HG03139 (cell line): Measurements from ENCODE around the gene PRKCD.
"Not testable (repeated sequence)": the region's sequence is repeated elsewhere in the genome, so short reads cannot be mapped to it uniquely, and the experiment has no call there.

Experiments used
- ATAC-seq: cut with Tn5 transposase; IDR thresholded peaks from one replicate; pipeline ENCODE4 v1.9.1; 2021; ENCODE audit not compliant: unreplicated experiment

PRKCD gene

DNA sequence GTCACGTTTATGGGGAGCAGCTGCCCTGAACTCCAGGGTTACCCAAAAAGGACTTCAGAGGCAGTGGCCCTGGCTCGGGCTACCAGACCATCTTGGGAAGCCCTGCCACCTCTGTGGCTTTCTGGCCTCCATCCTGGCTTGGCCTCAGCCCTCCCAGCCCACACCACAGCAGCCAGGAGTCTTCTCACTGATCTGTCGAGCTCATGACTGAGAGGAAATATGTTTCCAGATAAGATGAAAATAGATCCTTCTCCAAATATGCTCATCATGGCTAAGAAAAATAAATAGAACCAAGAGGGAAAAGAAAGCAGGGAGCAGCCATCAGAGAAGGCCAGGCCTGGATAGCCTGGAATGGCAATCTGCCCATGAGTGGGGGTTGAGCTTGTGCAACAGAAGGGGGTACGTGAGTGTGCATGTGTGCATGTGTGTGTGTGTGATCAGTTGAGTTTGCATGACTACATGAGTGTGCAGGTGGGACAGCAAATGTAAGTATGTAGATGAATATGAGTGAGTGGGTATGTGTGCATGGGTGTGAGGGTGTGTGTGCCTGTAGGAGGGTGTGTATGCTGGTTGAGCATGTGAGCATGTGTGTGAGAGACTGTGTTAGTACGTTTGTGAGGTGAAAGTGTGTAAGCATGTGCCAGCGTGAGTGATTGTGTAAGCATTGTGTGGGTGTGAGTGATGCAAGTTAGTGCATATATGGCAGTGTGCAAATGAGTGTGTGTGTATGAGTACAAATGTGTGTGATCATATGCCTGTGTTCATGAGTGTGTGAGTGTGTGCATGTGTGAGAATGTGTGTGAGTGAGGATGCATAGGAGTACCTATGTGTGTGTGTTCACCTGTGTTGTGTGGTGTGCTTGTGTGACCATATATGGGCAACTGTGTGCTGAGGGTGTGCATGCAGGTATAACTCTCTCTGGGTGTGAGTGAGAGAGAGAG lies 20.8 kb upstream of the PRKCD start:
- ATAC-seq, result no peak

DNA sequence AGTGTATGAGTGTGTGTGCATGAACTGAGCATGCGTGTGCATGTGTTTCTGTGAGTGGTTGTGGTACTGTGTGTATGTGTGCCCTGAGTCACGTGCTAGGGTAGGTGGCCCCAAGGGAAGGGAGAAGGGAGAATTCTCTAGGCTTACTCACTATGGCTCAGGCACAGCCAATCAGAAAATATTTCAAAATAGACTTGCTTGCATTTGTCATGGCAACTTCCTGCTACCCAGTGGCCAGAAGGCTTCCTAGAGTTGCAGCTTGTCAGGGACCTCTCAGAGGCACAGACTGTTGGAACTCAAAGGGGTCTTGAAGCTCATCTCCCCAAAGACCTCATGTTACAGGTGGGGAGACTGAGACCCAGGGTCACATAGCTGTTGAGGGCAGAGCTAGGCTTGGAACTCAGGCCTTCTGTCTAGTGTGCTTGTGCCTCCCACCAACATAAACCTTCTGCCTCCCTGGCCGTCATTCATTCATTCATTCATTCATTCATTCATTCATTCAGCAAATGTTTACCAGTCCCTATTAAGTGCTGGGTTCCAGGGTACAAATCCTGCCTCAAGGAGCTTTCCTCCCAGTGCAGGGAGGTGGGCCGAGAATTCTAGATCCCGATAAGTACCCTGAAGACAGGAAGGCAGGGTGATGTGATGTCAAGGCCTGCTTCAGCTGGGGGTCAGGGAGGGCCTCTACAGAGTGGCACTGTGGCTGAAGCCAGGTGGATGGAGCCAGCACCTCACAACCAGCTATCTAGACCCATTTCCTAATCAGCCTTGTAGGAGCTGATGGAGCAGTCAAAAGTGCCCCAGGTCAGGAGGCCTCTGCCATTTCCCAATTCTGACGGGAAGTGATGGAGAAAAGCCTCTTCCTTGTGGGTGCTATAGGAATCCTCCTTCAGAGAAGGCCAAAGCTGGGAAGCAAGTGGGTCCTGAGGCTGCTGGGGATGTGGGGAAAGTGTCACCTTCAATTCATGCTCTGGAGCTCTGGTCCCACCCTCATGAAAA lies 19.9 kb upstream of the PRKCD start:
- no peak for ATAC-seq

DNA sequence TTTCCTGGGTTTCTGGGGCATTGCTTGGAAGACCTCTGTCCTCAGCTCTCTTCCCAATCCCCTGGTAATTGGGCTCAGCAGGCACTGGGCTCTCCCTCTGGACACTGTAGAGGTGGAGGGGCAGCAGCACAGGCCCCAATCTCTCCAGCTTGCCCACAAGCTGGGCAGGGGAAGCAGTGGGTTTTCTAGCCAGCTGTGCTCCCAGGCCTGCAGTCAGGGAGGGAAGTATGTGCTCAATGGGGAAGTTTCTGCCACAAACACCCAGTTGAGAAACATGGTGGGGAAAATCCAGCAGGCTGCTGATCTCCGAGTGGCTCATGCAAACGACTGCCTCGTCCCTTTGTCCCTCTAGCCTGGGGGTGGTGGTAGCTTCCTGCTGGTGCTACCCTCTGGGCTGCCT lies 18.0 kb upstream of the PRKCD start:
- ATAC-seq, result no peak

- no peak for ATAC-seq
Observed at GRCh38 chr3:53144446-53144845, 16.6 kb upstream of the PRKCD start.

GRCh38 chr3:53144862-53145712 lies 15.9 kb upstream of the PRKCD start:
- ATAC-seq, result no peak

DNA sequence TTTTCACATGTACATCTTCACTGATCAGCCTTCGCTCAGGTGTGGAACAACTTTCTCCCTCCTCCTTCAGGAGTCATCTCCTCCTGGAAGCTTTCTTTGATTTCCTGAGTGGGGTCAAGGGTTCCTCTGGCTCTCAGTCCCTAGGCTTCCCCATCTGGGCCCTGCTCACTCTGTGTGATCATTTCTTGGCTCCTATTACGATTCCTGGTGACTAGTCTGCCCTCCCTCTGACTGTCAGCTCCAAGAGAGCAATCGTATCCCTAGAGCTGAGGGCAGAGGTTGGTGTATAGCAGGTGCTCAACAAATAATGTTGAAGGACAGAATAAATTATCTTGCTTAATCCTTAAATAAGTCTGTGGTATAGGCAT lies 15.3 kb upstream of the PRKCD start:
- no peak for ATAC-seq

DNA sequence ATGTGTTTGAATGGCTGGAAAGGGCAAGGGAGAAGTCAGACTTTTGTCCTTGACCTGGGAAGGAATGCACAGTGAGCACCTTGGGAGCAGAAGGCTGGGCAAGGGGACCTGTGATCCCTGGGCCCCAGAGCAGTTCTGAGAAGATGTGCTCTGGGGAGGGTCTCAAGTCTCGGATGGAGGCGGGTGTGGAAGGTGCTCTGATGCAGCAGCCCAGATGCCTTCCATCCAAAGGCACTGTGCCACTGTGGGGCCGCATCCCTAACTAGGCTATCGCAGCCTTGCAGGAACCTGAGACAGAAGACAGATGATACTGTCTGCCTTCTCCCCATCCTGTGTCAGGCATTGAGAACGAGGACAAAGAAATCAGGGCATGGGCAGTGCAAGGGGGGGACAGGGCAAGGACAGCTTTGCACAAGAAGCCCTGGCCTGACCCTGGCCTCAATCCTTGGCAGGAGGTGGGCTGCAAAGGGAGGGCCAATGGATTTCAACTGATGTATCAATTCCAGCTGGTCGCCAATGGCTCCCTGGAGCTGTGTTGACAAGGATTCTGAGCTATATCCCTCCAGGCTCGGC lies 14.6 kb upstream of the PRKCD start:
- no peak for ATAC-seq

GRCh38 chr3:53147151-53147902 lies 13.7 kb upstream of the PRKCD start:
- ATAC-seq, result no peak

GRCh38 chr3:53147903-53148400 lies 13.1 kb upstream of the PRKCD start:
- ATAC-seq, result no peak

GRCh38 chr3:53149006-53149690 lies 11.9 kb upstream of the PRKCD start:
- ATAC-seq, result no peak

DNA sequence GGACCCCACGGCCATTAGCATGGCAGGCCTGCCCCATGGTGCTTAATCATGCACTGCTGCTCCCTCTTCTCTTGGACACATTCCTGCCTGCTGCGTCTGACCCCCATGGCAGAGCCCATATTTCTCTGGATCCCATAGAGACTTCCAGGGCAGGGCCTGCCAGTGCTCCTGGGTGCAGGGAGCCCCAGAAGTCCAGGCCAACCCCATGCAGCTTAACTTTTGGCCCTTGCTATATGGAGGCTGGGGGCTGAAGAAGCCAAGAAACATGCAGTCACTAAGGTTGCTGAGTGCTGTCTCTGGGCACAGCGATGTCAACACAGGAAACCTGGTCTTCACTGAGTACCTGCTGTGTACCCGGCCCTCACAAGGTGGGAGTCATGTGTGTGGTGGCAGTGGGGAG lies 11.3 kb upstream of the PRKCD start:
- ATAC-seq, result no peak

- ATAC-seq, result no peak
Observed at GRCh38 chr3:53150247-53151085, 10.5 kb upstream of the PRKCD start.

DNA sequence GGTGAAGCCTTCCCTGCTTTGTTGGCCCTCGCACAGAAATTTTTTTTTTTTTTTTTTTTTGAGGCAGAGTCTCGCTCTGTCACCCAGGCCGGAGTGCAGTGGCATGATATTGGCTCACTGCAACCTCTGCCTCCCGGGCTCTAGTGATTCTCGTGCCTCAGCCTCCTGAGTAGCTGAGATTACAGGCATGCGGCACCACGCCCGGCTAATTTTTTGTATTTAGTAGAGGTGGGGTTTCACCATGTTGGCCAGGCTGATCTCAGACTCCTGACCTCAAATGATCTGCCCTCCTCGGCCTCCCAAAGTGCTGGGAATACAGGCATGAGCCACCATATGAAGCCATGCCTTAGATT lies 9.9 kb upstream of the PRKCD start:
- ATAC-seq, result not testable (repeated sequence)

DNA sequence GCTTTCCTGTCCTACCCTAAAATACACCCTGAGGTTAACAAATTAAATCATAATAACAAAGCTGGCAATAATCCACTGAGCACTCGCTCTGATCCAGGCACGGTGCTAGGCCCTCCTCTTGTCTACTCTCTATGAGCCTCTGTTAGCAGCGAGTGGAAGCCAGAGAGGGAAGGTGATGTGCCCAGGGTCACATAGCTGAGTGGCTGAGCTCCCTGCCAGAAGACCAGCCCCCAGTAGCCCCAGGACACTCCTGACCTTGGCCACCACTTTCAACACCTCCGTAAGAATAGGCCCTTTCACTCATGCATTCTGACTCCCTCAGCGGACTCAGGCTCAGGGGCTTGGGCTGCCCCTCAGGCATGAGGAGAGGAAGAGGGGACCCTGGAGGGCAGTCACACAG lies 9.5 kb upstream of the PRKCD start:
- no peak for ATAC-seq

GRCh38 chr3:53151870-53152660 lies 8.9 kb upstream of the PRKCD start:
- ATAC-seq, result no peak

GRCh38 chr3:53153264-53153823 lies 7.7 kb upstream of the PRKCD start:
- no peak for ATAC-seq

DNA sequence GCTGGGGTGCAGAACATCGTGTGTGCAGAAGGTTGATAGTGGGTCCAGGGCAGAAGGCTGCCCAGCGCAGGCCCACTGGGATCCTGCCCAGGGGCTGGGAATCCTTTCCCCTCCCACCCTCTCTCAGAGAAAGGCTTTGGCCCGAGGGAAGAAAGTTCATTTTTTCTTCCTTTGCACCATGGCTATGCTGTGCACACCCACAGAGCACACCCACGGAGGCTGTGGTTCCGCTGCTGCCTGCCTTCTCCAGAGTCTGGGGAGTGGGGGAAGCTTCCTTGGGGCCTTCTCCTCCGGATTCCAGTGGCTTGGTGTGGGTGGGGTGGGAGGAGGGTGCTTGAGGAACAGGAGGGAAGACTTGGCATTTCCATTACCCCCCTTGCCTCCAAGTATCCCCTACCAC lies 7.0 kb upstream of the PRKCD start:
- ATAC-seq, result no peak
